ENCODE data around the gene MFGE8.

- TF ChIP-seq HOXB13 (CRISPR knock-in tag; IDR thresholded peaks at IDR 0.05; ENCODE audit: low read depth) (no peak), MYC (IDR thresholded peaks at IDR 0.05; ENCODE audit: borderline replicate concordance, low read length) (no peak), SMC3 (IDR thresholded peaks at IDR 0.05) (no peak), POLR2A (IDR thresholded peaks at IDR 0.05; ENCODE audit: low read length) (0 out of 2 replicates have a peak, but pooled peaks have one; percentile 1), PHF8 (IDR thresholded peaks at IDR 0.05; ENCODE audit: borderline replicate concordance, low read depth) (no peak), REST (IDR thresholded peaks at IDR 0.05) (no peak), CHD4 (IDR thresholded peaks at IDR 0.05; ENCODE audit: borderline replicate concordance) (no peak), POLR2AphosphoS2 (conservative IDR thresholded peaks at IDR 0.05; ENCODE audit: low read length) (no peak), EP300 (IDR thresholded peaks at IDR 0.05) (no peak), KDM1A (IDR thresholded peaks at IDR 0.05; ENCODE audit: low read depth) (no peak), HOXA7 (CRISPR knock-in tag; IDR thresholded peaks at IDR 0.05) (no peak), ELK1 (IDR thresholded peaks at IDR 0.05; ENCODE audit: low read depth, low read length) (no peak), MAFK (IDR thresholded peaks at IDR 0.05; ENCODE audit: partially characterized antibody) (no peak)
- TF ChIP-seq, protein P1, sequence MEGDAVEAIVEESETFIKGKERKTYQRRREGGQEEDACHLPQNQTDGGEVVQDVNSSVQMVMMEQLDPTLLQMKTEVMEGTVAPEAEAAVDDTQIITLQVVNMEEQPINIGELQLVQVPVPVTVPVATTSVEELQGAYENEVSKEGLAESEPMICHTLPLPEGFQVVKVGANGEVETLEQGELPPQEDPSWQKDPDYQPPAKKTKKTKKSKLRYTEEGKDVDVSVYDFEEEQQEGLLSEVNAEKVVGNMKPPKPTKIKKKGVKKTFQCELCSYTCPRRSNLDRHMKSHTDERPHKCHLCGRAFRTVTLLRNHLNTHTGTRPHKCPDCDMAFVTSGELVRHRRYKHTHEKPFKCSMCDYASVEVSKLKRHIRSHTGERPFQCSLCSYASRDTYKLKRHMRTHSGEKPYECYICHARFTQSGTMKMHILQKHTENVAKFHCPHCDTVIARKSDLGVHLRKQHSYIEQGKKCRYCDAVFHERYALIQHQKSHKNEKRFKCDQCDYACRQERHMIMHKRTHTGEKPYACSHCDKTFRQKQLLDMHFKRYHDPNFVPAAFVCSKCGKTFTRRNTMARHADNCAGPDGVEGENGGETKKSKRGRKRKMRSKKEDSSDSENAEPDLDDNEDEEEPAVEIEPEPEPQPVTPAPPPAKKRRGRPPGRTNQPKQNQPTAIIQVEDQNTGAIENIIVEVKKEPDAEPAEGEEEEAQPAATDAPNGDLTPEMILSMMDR (IDR thresholded peaks at IDR 0.05), result no peak
Measured at GRCh38 chr15:88912500-88912921, 668 bp downstream of the MFGE8 start.

All from A549 (cell line).